ENCODE results near the gene TSGA10.
A peak's percentile ranks its signal among the peaks of the same experiment; 100 is the strongest.
"Not testable (repeated sequence)": the region's sequence is repeated elsewhere in the genome, so short reads cannot be mapped to it uniquely, and the experiment has no call there.

TSGA10 gene

DNA sequence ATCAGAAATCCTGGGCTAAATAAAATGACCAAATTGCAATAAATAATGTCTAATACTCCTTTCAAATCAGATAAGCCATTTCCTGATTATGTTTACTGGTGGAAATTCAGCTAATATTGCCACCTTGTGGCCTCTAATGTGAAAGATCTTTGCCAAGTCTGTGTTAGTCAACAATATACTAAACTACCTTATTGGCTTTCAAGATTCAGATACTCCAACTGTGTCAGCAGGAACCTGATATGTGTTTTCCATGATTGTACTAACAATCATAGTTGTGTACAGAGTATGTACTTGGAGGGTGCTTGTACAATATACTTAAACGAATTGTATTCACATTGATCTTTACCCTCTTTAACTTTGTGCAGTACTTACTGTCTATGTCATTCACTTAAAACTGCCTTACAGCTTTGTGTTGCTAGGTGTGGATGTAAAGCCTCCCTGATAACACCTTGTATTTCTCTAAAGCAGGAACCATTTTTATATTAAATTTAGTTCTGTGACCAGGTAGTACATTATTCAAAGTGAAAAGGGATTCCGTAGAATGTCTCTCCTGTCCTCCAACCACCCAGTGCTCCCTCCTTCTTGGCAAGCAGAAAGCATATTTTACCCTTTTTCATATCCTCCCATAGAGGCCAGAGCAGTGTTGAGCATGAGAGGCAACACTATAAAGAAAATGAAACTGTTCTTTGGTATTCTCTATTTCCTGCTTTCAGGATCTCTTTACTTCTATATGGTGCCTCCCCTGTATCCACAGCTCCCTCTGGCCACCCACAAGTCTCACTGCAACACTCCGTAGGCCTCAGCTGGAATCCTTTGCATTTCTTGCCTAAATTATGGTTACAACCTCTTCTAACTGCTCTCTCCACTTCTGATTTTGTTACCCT is 88.4 kb downstream of the TSGA10 start:
- peak; percentile 68 for DNase-seq

DNA sequence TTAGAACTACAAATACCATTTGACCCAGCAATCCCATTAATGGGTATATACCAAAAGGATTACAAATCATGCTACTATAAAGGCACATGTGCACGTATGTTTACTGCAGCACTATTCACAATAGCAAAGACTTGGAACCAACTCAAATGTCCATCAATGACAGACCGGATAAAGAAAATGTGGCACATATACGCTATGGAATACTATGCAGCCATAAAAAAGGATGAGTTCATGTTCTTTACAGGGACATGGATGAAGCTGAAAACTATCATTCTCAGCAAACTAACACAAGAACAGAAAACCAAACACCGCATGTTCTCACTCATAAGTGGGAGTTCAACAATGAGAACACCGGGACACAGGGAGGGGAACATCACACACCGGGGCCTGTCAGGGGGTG is 105.6 kb downstream of the TSGA10 start:
- not testable (repeated sequence) for DNase-seq

DNA sequence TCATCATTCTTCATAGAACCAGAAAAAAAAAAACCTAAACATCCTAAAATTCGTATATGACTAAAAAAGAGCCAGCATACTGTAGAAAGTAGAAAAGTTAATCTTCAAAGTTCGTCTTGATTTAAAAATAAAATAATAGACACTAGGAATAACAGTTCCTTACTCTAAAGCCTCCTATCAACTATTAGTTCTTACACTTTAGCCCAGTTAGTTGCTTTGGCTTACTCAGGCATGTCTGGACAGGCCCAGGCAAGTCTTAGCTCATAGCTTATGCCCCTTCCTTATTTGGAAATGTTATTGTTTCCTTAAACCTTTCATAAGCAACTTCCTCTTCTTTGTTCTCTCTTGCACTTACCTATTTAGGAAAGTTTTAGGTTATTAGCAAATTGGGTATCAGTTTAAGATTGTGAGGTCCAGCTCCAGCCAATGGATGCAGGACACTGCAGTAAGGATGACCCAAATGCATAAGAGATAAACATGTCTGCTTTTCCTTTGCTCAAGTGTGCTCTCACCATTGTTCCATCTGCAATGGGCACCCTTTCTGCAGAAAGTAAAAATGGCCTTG is 113.9 kb downstream of the TSGA10 start:
- not testable (repeated sequence) for DNase-seq

DNA sequence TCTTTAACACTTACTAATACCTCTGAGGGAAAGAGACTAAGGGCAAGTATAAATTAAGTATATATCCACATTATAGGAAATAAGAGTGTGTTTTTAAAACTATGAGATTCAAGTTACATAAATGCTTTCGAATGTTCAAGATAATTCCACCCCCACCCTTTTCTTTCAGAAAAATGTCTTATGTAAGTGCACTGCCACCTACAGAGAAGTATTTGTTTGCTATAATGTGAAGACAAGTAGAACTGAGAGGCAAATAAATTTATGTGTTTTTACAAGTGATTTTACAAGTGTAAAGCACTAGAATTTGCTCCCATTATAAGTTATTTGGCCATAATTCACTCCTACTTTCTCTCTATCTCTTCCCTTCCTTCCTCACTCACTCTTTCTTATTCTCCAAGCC is 118.8 kb downstream of the TSGA10 start:
- no peak for DNase-seq

DNA sequence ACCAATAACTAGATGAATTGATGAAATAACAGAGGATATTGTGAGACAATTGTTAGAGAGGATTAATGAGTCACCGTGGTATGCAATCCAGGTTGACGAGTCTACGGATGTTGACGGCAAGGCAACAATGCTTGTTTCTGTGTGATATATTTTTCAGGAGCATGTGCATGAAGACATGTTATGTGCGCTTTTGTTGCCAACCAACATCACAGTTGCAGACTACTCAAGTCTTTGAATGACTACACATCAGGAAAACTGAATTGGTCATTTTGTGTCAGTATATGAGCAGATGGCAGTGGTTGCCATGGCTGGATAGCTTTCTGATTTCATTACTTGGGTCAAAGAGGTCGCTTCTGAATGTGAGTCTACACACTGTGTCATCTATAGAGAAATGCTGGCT is 122.0 kb downstream of the TSGA10 start:
- no peak for DNase-seq

DNA sequence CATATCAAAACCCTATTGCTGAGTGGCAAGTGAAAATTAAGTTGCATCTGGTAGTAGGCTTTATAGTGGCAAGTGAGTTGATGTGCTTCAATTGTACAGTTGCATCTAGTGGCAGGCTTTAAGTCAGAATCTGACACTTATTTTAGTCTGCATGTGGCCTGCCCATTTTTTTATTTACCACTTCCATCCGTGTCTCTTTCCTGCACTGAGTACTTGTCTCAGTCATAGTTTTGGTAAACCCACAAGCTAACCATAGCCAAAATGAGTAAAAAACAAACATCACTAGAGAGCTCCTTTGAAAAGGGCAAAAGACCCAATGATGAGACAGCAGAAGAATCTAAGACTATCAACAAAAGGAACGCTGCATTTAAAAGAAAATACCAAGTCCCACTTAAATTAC is 122.7 kb downstream of the TSGA10 start:
- no peak for DNase-seq

DNA sequence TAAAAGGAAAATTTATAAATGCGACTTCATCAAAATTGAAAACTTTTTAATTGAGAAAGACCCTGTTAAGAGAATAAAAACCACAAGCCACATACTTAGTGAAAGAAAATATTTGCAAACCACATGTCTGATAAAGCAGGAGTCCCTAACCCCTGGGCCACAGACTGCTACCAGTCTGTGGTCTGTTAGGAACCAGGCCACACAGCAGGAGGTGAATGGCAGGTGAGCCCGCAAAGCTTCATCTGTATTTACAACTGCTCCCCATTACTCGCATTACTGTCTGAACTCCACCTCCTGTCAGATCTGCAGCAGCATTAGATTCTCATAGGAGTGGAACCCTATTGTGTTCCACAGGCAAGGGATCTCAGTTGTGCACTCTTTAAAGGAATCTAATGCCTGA is 123.3 kb downstream of the TSGA10 start:
- no peak for DNase-seq

DNA sequence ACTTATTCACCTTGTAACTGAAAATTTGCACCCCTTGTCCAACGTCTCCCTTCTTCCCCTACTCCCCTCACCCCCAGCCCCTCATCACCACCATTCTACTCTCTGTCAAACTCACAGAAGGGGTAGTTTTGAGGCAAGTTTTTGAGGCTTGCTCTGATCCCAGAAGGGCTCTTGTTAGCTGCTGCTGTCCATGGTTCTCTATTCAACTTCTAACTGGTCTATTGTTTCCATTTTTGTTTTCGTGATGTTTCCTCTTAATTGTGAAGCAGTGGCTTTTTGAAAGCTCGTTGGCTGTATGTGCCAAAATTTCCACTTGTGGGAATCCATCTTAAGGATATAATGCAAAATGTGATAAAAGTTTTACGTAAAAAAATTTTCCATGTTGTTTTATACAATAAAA is 126.2 kb downstream of the TSGA10 start:
- DNase-seq = no peak

DNA sequence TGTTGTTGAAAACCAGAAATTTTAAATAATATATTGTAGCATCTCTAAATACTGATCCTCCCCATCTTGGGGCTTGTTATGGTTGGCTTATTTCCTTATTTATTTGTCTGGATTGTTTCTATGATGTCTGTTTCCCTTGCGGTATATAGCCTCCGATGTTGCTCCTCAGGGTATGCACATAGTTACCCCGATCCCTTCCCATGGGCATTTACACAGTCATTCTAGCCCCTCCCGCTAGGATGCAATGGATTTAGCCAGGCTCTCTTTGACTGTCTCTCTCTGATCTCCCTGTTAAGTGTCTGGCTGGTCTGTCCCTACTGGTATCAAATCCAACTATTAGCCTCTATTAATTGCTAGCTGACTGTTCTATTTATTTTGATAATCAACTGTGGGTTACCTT is 126.9 kb downstream of the TSGA10 start:
- DNase-seq = no peak

DNA sequence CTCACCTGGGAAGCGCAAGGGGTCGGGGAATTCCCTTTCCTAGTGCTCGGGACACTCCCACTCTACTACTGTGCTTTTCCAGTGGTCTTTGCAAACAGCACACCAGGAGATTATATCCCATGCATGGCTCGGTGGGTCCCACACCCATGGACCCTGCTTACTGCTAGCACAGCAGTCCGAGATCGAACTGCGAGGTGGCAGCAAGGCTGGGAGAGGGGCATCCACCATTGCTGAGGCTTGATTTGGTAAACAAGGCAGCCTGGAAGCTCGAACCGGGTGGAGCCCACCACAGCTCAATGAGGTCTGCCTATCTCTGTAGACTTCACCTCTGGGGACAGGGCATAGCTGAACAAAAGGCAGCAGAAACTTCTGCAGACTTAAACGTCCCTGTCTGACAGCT is 154.0 kb downstream of the TSGA10 start:
- no peak for DNase-seq

DNA sequence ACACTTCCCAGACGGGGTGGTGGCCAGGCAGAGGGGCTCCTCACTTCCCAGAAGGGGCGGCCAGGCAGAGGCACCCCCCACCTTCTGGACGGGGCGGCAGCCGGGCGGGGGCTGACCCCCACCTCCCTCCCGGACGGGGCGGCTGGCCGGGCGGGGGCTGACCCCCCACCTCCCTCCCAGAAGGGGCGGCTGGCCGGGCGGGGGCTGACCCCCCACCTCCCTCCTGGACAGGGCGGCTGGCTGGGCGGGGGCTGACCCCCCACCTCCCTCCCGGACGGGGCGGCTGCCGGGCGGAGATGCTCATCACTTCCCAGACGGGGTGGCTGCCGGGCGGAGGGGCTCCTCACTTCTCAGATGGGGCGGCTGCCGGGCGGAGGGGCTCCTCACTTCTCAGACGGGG is 166.0 kb downstream of the TSGA10 start:
- DNase-seq = not testable (repeated sequence)

DNA sequence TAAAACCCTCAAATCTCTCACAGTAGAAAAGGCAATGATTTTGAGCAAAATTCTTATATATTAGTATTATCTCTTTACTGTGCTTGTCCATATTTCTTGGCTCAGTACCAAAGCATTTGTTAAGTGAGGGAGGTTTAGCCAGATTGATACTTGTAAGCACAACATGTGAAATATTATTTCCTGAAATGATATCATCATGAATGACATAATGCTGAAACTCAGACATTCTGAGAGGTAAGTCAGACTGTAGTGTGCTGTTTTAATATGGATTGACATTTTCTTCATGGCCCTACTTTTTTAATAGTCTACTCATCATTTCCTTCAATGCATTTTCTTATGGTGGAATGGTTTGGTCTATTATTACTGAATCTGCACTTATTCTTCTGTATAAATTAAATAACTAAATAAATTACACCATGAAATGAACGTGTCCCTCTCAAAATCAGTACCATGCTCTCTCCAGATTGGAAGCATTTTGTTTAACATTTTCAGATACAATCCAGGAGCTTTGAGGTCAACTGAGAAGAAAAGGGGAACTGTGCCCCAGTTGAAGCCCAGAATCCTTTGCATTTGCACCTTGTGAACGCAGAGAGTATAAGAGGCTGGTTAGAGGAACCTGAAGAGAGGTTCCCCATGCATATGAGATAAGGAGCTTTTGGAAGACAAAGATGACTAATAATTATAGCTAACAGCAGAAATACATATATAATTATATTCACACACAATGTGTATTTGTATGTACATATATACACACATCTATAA is 168.7 kb downstream of the TSGA10 start:
- DNase-seq = no peak

DNA sequence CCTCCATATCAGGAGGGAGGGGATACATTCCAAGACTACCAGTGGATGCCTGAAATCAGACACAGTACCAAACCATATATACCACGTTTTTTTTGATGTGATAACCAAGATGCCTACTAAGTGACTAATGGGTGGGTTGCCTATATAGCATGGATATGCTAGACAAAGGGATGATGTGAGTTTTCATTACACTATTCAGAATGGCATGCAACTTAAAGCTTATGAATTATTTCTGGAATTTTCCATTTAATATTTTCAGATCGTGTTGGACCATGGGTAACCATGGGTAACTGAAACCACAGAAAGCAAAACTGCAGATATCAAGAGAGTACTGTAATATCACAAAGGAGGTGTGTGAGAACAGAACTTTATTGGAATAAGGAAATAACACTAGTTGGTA is 179.1 kb downstream of the TSGA10 start:
- no peak for DNase-seq

DNA sequence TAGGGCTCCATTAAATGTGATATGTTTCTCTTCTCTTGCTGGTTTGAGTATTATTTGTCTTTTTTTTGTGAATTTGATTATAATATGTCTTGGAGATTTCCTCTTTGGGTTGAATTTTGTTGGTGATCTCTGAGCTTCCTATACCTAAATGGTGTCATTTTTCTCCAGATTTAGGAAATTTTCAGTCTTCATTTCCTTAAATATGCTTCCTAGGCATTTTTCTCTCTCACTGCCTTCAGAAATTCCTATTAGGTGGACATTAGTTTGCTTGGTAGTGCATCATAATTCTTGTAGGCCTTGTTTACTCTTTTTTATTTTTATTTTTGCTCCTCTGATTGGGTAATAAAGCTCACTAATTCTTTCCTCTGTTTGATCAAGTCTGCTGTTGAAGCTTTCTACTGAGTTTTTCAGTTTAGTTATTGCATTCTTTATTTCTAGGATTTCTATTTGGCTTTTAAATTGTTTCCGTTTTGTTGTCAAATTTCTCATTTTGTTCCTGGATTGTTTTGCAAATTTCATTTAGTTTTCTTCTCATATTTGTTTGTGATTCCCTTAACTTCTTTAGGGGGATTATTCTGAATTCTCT is 182.1 kb downstream of the TSGA10 start:
- DNase-seq = no peak

DNA sequence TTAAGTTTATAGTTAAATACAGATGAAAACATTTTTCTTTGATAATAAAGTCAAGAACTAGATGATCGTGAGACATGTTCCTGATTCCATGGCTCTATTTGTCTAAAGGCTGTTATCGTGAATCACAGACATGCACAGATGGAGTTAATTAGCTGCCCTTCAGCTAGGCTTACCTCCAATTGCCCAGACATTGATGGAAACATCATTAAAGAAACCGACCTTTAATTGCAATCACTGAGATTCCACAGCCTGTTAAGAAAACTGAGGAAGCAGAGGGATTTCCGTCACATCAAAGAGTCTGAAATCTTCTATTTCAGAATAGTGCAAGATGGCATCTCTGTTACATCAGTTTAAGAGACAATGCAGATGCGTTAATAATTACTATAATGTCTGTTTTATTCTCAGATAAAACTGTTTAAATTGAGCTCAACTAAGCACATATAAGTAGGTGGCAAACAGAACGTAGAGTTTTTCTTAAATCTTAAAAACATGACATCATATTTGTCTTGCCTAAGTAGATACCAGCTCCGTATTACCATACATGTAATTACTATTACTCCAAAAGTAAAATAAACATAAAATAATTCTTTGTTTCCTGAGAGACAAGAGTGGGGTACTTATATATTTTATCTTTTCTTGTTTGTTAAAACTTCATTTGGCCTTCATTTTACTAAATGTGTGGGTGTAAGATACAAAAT is 194.8 kb downstream of the TSGA10 start:
- peak; percentile 38 for DNase-seq

DNA sequence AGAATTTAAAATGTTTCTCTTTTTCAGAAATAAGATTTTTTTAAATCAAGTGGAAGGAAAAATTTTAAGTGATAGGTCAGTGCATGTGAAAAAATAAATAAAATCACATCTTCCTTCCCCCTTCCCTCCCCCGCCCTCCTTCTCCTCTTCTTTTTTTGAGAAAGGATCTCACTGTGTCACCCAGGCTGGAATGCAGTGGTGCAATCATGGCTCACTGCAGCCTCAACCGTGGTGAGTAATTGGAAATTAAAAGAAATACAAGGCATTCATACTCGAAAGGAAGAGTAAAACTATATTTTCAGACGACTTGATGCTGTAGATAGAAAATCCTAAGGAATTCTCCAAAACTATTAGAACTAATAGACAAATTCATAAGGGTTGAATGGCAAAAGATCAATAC is 201.8 kb downstream of the TSGA10 start:
- no peak for DNase-seq

DNA sequence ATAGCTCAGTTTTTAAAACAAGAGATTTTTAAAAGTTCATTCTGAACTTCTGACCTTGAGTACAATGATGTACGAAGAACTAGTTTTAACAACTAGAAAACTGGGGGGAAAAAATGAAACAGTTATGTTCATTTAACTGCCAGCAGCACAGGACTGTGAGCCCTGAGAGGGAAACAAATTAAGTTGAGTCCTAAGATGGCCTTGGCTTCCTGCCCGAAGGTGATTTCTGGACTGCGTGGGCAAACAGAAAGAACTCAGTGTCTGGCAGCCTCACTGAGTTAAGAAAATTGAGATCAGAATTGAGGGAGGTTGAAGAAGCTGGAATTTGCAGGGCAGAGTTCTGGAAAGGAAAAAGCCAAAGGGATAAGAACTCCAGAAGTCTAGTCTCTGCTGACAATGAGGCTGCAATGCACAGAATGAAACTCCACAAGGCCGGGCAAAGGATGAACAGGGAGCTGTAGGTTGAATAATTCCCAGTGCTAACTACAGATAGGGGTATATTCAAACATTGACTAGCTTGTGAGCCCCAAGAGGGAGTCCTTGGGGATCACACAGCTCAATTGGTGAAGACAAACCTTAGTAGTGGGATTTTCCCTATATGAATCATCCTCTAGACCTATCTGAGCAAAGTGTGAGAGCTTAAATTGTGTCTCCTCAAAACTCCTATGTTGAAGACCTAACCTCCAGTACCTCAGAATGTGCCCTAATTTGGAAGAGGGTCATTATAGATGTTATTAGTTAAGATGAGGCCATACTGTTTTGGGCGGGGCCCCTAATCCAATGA is 205.6 kb downstream of the TSGA10 start:
- no peak for DNase-seq

DNA sequence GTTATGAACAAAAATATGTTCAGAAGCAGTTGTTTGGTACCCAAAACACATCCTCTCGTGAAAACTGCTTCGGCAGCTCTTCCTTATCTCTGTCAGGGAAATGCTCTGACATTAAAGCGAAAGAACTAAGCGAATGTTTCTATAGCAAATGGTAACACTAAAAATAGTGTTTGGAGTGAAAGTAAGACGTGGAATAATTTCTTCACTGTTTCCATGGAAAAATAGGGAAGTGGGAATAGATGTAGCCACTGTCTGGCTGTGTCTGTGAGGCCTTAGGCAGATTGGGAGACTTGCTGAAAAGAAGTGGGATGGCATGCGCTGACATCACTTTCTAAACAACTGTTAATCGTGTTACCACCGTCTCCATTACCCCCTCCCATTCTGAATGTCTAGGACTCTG is 207.2 kb downstream of the TSGA10 start:
- no peak for DNase-seq
